Glutamatergic neuron (in vitro differentiated cells): Measurements from ENCODE around the gene RDH12. TPM values are rescaled to one million over a fixed set of nuclear protein-coding genes. Genes with fewer than 3 reads are reported as not detected.

Experiments used
- DNase-seq: peaks from one replicate; pipeline ENCODE4 v3.0.0; 2022
- H3K27ac Mint-ChIP-seq: one replicate; pipeline ENCODE4 v1.8.0; 2020; ENCODE audit warnings: mild to moderate bottlenecking, mixed read lengths, inconsistent platforms; ENCODE audit not compliant: unreplicated experiment
- H3K27me3 Mint-ChIP-seq: one replicate; pipeline ENCODE4 v1.8.0; 2020; ENCODE audit warnings: mild to moderate bottlenecking, moderate library complexity, mixed read lengths, inconsistent platforms; ENCODE audit not compliant: unreplicated experiment
- H3K36me3 Mint-ChIP-seq: one replicate; pipeline ENCODE4 v1.8.0; 2020; ENCODE audit warnings: mild to moderate bottlenecking, mixed read lengths, inconsistent platforms; ENCODE audit not compliant: unreplicated experiment
- H3K4me1 Mint-ChIP-seq: one replicate; pipeline ENCODE4 v1.8.0; 2020; ENCODE audit warnings: mild to moderate bottlenecking, low read depth, mixed read lengths, inconsistent platforms; ENCODE audit not compliant: unreplicated experiment
- H3K4me3 Mint-ChIP-seq: one replicate; pipeline ENCODE4 v1.8.0; 2020; ENCODE audit warnings: mild to moderate bottlenecking, mixed read lengths, inconsistent platforms; ENCODE audit not compliant: unreplicated experiment
- H3K9me3 Mint-ChIP-seq: one replicate; pipeline ENCODE4 v1.8.0; 2020; ENCODE audit warnings: mild to moderate bottlenecking, moderate library complexity, mixed read lengths, inconsistent platforms; ENCODE audit not compliant: unreplicated experiment
- total RNA-seq: library from RNA; stranded (reverse); fragmentation: NEBNext Ultra II Directional; extraction: Animal tissue kit (Norgen Biotek cat#: 25700); gene quantifications from one replicate; pipeline ENCODE4 v1.2.1, GENCODE V29; 2021; ENCODE audit not compliant: unreplicated experiment
- TF ChIP-seq, protein P1 (sequence below): fragments of 200-600 bp; sonication (generic); IDR thresholded peaks from one replicate; pipeline ENCODE4 v1.5.0; 2021; ENCODE audit not compliant: partially characterized antibody, unreplicated experiment

Gene RDH12
- total RNA-seq, 1 donor from 2014 or later: 0.22 TPM

DNA sequence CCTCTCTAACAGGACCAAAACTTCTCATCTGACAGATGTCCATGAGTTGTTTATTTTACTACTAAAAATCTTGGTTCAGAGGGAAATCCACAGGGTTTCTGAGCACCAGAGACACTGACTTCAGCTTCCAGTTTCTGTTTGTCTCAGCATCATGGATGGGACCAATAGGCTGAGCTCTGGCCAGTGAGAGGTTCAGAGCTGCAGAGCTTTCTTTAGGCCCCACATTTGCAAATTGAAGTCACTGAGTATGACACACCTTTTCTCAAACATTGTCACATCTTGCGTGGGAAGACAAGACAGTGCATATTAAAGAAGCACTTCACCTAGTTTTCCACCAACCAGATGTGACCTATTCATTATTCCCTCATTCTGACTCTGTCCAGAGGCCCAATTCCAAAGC is 45.2 kb downstream of the RDH12 start:
- Mint-ChIP-seq H3K9me3 (no peaks in the 10 kb centered on the region), H3K4me1 (no peaks in the 10 kb centered on the region), H3K27ac (no peak overlapping the region), H3K36me3 (peaks cover 1% of the 10 kb centered on the region), H3K27me3 (peaks cover 2% of the 10 kb centered on the region), H3K4me3 (no peak overlapping the region)
- no peak for DNase-seq
- TF ChIP-seq, protein P1, sequence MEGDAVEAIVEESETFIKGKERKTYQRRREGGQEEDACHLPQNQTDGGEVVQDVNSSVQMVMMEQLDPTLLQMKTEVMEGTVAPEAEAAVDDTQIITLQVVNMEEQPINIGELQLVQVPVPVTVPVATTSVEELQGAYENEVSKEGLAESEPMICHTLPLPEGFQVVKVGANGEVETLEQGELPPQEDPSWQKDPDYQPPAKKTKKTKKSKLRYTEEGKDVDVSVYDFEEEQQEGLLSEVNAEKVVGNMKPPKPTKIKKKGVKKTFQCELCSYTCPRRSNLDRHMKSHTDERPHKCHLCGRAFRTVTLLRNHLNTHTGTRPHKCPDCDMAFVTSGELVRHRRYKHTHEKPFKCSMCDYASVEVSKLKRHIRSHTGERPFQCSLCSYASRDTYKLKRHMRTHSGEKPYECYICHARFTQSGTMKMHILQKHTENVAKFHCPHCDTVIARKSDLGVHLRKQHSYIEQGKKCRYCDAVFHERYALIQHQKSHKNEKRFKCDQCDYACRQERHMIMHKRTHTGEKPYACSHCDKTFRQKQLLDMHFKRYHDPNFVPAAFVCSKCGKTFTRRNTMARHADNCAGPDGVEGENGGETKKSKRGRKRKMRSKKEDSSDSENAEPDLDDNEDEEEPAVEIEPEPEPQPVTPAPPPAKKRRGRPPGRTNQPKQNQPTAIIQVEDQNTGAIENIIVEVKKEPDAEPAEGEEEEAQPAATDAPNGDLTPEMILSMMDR: no peak

DNA sequence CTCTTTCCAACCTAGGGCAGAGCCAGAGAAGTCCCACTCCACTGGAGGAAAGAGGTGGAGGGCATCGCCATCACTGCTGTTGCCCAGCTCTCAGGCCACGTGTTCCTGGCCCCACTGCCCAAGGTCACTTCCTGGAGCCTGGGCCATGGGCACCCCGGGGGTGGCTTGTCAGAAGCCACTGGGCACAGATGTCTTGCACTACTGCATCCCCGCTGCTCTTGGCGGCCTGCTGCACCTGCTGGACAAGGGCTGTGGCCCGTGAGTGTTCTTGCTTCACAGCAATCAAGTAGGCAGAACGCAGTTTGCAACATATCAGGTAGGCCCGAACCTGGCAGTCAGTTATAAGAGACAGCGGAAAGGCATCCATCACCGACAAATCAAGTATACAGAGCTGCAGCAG is 46.6 kb downstream of the RDH12 start:
- TF ChIP-seq, protein P1: no peak

DNA sequence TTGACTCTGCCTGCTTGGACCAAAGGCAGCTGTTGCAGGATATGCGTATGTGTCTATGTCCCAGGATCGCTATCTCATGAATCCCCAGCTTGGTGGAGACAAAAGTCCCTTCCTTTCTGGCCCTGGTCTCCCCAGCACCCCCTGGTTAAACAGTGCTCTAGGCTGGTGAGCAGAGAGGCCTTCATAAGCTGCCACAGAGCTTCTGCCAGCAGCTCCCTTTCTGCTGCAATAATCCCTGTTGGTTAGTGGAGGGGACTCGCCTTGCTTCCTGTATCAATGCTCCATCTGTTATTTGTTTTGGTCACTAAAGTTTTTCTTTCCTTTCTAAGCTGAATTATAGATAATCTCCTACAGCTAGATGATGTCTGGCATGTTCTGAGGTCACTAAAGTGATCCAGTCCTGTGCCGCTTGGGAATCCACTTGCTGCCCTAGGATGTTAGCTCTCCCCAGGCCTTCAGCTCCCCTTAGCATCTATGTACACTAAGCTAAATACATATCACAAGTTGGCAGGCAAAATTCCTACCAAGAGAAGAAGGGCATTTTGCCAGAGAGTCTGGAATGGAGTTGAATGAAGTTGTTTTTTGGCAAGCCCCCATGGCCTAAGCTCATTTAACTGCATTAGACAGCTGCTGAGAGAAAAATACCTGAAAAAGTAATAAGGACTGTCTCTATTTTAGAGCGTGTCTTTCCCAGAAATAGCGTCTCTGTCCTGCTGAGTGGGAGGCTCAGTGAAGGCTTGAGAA is 47.8 kb downstream of the RDH12 start:
- H3K36me3 Mint-ChIP-seq: peaks cover 7% of the 10 kb centered on the region

More for the DNA sequence above, 46.6 kb downstream of the RDH12 start:
- H3K9me3 Mint-ChIP-seq: no peaks in the 10 kb centered on the region
- no peak overlapping the region for H3K27ac Mint-ChIP-seq
- H3K4me1 Mint-ChIP-seq: no peaks in the 10 kb centered on the region
- no peak for DNase-seq
- peaks cover 7% of the 10 kb centered on the region for H3K36me3 Mint-ChIP-seq
- peaks cover 2% of the 10 kb centered on the region for H3K27me3 Mint-ChIP-seq
- no peak overlapping the region for H3K4me3 Mint-ChIP-seq

DNA sequence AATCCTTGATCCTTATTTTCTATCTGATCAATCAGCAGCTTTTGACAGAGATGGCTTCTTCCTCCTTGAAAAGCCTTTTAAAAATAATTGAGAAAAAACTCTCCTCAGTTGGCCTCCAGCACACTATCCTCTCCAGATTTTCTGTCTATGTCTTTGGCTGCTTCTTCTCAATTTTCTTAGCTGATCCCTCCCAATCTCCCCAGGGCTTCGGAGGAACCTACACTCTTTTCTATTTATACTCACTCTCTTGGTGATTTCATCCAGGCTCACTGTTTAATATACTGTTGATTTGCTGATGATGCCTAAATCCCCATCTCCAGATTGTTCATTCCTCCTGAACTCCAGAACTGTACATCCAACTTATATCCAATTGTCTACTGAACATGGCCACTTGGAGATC is 54.8 kb downstream of the RDH12 start:
- H3K4me1 Mint-ChIP-seq: peaks cover 7% of the 10 kb centered on the region
- no peak overlapping the region for H3K4me3 Mint-ChIP-seq
- DNase-seq: no peak
- no peaks in the 10 kb centered on the region for H3K9me3 Mint-ChIP-seq
- H3K27ac Mint-ChIP-seq: no peak overlapping the region
- peaks cover 7% of the 10 kb centered on the region for H3K36me3 Mint-ChIP-seq
- H3K27me3 Mint-ChIP-seq: no peaks in the 10 kb centered on the region
- TF ChIP-seq, protein P1: no peak

More for the DNA sequence above, 47.8 kb downstream of the RDH12 start:
- Mint-ChIP-seq H3K4me1 (no peaks in the 10 kb centered on the region), H3K27ac (no peak overlapping the region), H3K27me3 (peaks cover 2% of the 10 kb centered on the region), H3K9me3 (no peaks in the 10 kb centered on the region), H3K4me3 (no peak overlapping the region)
- no peak for DNase-seq
- TF ChIP-seq, protein P1: no peak

DNA sequence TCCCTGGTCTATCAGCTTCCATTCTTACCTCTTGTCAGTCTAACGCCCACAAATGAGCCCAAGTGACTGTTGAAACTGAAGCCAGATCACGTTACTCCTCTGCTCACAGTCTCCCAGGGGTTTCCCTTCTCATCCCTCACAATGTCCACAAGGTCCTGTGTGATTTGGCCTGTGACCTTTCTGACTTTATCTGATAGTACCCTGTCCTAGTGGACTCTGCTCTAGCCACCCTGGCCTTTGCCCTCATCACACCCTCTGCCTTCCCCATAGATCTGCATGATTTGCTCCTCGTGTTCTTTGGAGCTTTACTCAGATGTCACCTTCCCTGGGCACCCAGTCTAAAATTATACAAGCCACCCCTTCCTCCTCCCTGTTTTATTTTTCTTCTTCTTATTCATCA is 55.5 kb downstream of the RDH12 start:
- DNase-seq: no peak
- Mint-ChIP-seq H3K4me1 (peaks cover 7% of the 10 kb centered on the region), H3K4me3 (no peak overlapping the region), H3K9me3 (no peaks in the 10 kb centered on the region), H3K36me3 (peaks cover 4% of the 10 kb centered on the region), H3K27ac (no peak overlapping the region), H3K27me3 (no peaks in the 10 kb centered on the region)
- TF ChIP-seq, protein P1: no peak
